Measurements from ENCODE around the gene OR1M1.

Gene OR1M1

DNA sequence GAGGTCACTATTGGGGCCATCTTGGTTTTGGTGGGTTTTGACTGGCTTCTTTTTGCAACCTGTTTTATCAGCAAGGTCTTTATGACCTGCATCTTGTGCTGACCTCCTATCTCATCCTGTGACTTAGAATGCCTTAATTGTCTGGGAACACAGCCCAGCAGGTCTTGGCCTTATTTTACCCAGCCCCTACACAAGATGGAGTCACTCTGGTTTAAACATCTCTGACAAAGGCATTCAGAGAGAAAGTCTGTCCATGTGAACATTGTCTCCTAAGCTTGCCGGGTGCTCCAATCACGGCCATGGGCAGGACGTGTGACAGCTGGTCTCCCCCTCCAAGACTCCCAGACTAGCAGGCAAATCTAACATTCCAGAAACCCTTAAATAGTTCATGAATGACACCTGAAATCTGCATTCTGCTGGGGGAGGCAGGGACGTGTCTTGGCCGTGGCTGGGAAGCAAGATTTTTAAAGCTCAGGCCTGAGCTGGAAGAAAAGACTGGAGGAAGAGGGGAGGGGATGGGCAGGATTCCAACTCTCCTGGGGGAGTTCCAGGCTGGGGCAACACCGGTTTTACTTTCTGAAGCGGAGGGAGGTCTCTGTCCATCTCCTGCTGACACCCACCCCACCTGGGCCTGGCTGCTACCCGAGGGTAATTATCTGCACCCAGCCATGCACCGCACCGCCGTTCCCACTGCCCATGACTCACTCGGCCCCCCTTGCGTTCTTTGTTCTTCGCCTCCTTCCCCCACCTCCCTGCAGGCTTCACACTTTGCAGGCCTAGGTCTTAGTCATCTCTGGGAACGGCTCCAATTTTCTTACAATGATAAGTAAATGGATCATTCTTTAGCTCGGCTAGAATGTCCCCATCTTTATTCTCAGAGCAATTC lies 11.6 kb upstream of the OR1M1 start:
- no peak for DNase-seq

DNA sequence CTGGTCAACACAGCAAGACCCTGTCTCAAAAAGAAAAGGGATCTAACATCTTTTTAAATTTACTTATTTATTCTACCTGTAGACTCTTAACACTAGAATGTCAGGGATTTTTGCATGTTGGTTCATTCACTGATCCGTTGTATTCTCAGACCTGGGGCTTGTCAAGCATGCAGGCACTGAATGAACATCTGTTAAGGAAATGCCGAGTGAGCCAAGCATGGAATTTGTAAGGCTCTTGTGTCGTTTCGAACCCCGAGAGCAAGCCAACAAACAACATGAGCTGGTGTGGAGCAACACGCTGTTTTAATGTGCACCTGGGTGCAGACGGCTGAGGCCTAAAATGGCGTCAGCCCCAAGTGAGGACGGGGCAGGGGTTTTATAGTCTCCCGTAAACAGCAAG lies 10.0 kb upstream of the OR1M1 start:
- no peak for DNase-seq

DNA sequence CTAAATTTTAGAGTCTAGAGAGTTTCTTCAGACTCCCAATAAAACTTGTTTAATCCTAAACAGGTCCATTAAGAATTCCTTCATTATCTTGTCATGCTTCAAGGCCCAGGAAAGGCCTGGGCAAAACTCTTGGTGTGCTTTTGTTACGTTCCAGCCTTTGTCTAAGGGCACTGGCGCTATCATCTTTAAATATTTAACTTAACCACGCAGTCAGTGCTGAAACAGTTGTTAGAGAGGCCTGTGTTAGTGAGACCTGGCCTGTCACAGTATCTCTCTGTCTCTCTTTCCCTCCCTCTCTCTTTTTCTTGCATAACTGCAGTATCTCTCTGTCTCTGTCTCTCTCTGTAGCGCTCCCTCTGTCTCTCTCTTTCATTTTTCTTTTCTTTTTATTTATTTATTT lies 8.2 kb upstream of the OR1M1 start:
- DNase-seq = no peak

DNA sequence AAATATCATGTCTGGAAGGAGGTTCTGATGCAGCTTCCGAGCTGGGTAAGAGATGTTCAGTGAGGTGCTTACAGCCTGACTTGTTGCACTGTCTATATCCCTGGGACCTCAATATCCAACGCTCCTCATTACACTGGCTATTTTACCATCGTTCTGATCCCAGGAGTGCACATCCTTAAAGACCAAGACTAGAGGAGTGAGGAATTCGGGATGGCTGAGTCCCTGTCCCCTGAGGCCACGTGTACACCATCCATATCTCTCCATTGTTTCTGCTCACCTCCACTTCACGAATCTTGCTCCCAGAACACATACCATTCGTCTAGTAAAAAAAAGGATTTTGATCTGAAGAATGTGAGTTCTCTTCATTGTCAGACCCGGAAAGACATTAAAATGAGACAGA lies 20.5 kb downstream of the OR1M1 start, which contains the start of gene OR7G2:
Gene OR7G2, minus strand, starts transcription at position 101 of the 400 bp plus-strand sequence. CDS start 4,232 bp downstream, outside the sequence.
- no peak for DNase-seq

DNA sequence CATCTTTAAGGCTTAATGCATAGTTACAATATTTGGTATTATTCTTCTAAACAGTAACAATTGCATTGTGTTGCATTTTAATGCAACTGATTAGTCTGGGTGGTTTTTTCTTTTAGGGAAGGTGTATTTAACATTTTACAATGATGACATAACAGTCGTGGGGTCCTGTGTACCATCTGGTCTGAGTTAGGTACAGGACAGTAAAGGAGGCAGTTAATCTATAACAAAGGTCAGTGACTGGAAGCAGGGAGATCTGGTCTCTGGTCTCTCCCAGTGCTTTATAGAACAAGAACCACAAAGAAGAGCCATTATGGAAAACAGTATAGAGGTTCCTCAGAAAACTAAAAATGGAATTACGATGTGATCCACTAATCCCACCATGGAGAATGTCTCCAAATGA lies 23.1 kb downstream of the OR1M1 start:
- no peak for DNase-seq

DNA sequence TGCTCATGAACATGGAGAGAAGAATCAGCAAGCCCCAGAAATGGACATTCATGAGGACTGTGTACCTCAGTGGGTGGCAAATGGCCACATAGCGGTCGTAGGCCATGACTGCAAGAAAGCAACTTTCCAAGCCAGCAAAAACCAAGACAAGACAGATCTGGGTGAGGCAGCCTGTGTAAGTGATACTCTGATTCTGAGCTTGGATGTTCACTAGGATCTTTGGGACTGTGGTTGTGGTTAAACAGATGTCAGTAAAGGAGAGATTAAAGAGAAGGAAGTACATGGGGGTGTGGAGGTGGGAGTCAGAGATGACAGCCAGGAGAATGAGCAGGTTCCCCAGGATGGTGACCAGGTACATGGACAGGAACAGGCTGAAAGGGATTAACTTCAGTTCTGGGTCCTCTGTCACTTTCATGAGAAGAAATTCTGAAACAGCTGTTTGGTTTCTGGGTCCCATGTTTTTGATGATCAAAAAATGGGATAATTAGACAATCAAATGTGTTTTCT lies 28.5 kb downstream of the OR1M1 start, which contains the start of gene OR7G1:
Gene OR7G1, minus strand, starts transcription at position 457 of the 507 bp plus-strand sequence. Its CDS starts 0 bp downstream, at position 457.
- no peak for DNase-seq

DNA sequence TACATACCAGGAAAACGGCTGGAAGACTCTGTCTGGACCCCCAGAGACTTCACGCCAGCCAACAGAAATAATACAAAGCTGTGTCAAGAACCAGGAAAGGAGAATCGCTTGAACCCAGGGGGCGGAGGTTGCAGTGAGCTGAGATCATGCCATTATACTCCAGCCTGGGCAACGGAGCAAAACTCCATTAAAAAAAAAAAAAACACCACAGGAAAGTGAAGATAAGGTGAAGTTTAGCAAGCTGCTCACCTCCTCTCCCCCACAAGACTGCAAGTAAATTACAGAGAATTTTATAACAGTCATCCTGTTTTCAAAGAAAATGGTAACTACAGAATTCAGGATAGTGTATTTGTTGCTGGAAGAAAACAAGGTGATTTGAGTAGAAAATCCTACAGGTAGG lies 29.7 kb downstream of the OR1M1 start:
- DNase-seq = no peak

DNA sequence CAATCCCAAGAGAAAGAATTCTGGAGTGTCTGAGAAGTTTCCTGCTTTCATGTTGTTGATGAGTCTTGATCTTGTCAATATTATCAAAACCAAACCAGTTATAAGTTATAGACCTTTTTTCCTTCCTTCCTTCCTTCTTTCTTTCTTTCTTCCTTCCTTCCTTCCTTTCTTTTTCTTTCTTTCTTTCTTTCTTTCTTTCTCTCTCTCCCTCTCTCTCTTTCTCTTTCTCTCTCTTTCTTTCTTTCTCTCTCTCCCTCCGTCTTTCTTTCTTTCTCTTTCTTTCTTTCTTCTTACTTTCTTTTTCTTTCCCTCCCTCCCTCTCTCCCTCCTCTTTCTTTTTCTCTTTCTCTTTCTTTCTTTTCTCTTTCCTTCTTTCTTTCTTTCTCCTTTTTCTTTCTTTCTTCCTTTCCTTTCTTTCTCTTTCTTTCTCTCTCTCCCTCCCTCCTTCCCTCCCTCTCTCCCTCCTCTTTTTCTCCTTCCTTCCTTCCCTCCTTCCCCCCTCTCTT lies 40.1 kb downstream of the OR1M1 start, which contains the start of gene OR7G3:
Gene OR7G3, minus strand, starts transcription at position 51 of the 506 bp plus-strand sequence. Its CDS starts 0 bp downstream, at position 51.
- no peak for DNase-seq

DNA sequence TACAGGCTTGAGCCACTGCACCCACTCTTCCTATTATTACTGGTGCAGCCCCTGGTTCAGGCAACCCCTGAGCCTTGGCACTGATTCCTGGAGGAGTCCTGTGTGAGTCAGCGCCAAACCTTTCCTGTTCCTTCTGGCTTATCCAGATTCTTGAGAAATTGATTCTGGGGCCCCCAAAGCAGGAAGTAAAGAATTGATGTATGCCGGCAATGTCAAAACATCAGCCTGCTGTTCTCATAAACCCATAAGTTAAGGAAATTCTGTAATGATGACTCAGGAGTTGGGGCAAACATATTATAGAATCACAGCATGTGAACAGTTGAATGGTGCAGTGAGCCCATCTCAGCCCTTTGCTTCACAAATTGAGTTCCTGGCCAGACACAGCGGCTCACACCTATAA lies 41.3 kb downstream of the OR1M1 start:
- no peak for DNase-seq

DNA sequence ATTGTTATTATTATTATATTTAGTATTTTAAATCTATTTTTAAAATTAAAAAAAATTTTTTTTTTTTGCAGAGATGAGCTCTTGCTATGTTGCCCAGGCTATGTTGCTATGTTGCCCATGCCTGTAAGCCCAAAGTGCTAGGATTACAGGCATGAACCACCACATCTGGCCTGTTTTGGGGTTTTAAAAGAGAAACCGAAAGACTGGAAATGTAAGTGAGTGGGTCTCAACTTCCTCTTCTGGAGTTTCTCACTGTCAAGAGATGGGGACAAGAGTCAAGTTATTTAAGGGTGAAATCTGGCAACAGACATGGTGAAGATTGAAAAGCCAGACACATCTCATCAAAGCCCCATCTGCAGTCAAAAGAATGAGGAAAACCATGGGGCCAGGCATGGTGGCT lies 44.1 kb downstream of the OR1M1 start:
- no peak for DNase-seq

DNA sequence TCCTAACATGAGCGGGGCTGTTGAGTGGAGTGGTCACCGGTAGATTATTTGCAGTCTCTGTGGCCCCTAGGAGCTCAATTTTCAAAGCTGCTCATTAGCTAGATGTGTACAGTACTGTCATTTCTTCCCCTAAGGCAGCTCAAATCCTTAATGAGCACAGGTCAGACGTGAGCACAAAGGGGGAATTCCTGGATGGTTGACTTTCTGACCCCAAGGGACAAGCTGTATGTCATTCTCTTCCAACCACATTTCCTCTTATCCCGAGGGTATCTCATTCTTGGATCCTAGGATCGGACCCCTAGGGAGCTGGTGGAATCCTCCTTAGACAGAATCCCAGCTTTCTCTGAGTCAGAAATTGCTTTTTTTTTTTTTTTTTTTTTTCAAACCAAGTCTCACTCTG lies 45.6 kb downstream of the OR1M1 start:
- DNase-seq = no peak

DNA sequence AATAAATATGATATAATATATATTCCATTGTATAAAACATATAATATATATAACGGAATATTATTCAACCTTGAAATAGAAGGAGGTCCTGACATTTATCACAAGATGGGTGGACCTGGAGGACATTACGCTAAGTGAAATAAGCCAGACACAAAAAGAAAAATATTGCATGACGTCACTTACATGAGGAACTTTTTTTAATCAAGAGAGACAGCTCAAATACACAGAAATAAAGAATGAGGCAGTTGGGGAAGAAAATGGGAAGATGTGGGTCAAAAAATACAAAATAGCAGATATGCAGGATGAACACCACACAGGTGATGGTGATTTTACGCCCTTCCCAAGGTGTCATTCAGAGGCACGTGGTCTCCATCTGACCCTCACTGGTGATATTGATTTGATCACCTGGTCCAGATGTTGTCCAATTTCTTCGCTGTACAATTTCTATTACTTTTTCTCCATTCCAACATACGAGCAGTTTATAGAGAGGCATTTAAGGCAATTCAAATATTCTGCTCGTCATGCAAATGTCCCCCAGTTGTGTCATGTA lies 52.8 kb downstream of the OR1M1 start:
- DNase-seq = no peak

DNA sequence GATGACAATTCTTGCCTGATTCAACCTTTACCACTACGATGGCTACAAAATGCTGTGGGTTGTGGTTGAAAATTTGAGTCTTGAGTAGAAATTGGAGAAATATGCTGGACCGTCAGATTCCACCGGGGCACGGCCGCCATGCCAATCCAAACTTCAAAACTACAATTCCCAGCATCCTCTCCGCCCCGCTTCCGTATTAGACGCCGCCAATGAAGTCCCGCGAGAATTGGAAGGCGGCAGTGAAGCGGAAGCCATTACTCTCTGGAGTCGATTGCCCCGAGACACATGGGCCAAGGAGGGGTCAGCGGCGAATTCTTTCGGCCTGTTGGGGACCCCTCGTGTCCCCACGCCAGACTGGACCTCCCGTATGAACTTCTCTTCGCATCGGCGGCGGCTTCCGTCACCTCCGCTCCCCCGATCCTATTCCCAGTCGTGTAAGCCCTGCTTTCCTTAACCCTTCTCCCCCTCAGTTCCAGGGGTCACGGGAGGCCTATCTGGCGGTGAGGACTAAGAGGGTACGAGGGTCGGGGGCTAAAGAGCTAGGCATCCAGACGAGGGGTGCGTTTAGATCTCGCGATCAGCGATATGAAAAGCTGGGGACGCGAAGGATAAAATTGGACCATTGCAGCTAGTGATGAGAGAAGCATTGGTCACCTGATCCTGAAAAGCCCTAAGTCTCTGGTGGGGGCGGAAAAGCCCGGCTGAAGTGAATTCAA lies 53.5 kb downstream of the OR1M1 start, which contains the start of gene ZNF317:
Gene ZNF317, plus strand, starts transcription at position 239 of the 716 bp plus-strand sequence. CDS start 15,620 bp downstream, outside the sequence.
- peak; percentile 79 for DNase-seq

DNA sequence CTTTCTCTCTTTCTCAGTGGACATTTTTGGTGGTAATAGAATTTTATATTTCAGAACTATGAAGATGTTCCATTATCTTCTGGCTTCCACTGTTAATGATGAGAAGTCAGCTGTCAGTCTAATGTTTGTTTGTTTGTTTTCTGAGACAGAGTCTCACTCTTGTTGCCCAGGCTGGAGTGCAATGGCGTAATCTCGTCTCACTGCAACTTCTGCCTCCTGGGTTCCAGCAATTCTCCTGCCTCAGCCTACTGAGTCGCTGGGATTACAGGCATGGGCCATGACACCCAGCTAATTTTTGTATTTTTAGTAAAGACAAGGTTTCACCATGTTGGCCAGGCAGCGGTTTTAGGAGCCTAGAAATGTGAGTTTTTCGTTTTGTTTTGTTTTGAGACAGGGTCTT lies 58.1 kb downstream of the OR1M1 start:
- no peak for DNase-seq
